PFSK-1 (cell line): ENCODE data around the gene GGA1.
"Not testable (repeated sequence)": the region's sequence is repeated elsewhere in the genome, so short reads cannot be mapped to it uniquely, and the experiment has no call there.

Experiments
- POLR2AphosphoS5 ChIP-seq: IDR thresholded peaks from 2 replicates; pipeline ENCODE4 v1.6.1; 2012; ENCODE audit warnings: low read depth, mild to moderate bottlenecking, control low read depth, low read length, moderate library complexity
- SIN3A ChIP-seq: IDR thresholded peaks from 2 replicates; pipeline ENCODE4 v1.6.1; 2012; ENCODE audit warnings: mild to moderate bottlenecking, low read length, moderate library complexity, borderline replicate concordance; ENCODE audit not compliant: insufficient read depth
- TAF1 ChIP-seq: IDR thresholded peaks from 2 replicates; pipeline ENCODE4 v1.6.1; 2012; ENCODE audit warnings: low read length, control low read depth, borderline replicate concordance; ENCODE audit not compliant: insufficient read depth

DNA sequence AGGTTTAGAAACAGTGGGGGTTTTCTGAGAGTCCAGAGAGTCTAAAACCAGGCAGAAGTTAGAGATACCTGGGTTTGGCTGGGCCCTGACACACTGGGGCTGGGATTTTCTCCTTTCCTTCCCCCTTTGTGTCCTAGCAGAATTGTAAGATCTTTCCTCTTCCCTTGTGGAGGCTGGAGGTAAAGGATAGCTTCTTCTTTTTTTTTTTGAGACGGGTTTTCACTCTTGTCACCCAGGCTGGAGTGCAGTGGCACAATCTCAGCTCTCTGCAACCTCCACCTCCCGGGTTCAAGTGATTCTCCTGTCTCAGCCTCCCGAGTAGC is 1.5 kb downstream of the GGA1 start:
- 0 out of 2 replicates have a peak, but pooled peaks have one; percentile 32 for TF ChIP-seq TAF1
- TF ChIP-seq POLR2AphosphoS5, SIN3A: not testable (repeated sequence)
